HCT116 (cell line): ENCODE data around the gene LIG4. TPM values are rescaled to one million over a fixed set of nuclear protein-coding genes. Genes with fewer than 3 reads are reported as not detected.

Source experiments
- ATAC-seq: fragments of 200-7000 bp; cut with Tn5 transposase; 2 replicates; pipeline ENCODE4 v1.9.1; 2020; ENCODE audit warnings: mild to moderate bottlenecking, moderate library complexity
- BruUV-seq: library from RNA; stranded (reverse); fragments of 400-500 nt; replicated peaks from 2 replicates; lab custom pipeline; 2021; lab: Mats Ljungman, UMichigan
- CTCF ChIA-PET: fragments of 300-600 bp; sonication (Branson Sonifier 250); formaldehyde crosslinking; loops from one replicate; lab custom pipeline; 2021; ENCODE audit warnings: antibody characterized with exemption; lab: Charles Lee
- POLR2A ChIA-PET: fragments of 300-600, 350-600 bp; sonication (Branson Sonifier 250); formaldehyde crosslinking; loops from one replicate; lab custom pipeline; 2021; ENCODE audit warnings: antibody characterized with exemption; lab: Charles Lee
- RAD21 ChIA-PET, 2 experiments: fragments of 300-600 bp; sonication (Branson Sonifier 250); formaldehyde crosslinking; loops; one replicate each; lab custom pipeline; 2023; ENCODE audit warnings: low total read pairs in 2 of 2; ENCODE audit not compliant: uncharacterized antibody in 2 of 2, unreplicated experiment in 2 of 2, low non-redundant PET in 1 of 2; lab: Charles Lee
- DNase-seq: peaks from one replicate; pipeline ENCODE4 v3.0.0-alpha.2; 2010; ENCODE audit warnings: low read depth, low spot score
- H2AFZ ChIP-seq: fragments of 200-600 bp; shearing (Covaris generic), sonication (generic); 2 replicates; pipeline ENCODE4 v1.6.1; 2017; ENCODE audit warnings: low read depth, mixed run types, mixed read lengths, antibody characterized with exemption, low read length; ENCODE audit not compliant: poor library complexity, severe bottlenecking
- H3K27ac ChIP-seq: 2 replicates; pipeline ENCODE4 v1.5.1; 2012; ENCODE audit warnings: low read depth, low read length
- H3K27me3 ChIP-seq: fragments of 200-600 bp; sonication (generic); 2 replicates; pipeline ENCODE4 v1.6.1; 2016; ENCODE audit warnings: mixed run types, low read length, mixed read lengths; ENCODE audit not compliant: insufficient read depth
- H3K36me3 ChIP-seq, 2 experiments: fragments of 200-500 bp in 1 of 2; fragments of 200-600 bp in 1 of 2; sonication (Bioruptor generic) in 1 of 2; sonication (generic) in 1 of 2; 2 replicates each; pipeline versions ENCODE4 v1.5.1 to v1.6.1; 2014 to 2016; ENCODE audit warnings: low read length in 2 of 2, inconsistent platforms in 1 of 2, mixed read lengths in 1 of 2, mixed run types in 1 of 2; ENCODE audit not compliant: insufficient read depth in 2 of 2, control insufficient read depth in 1 of 2
- H3K4me1 ChIP-seq, 2 experiments: fragments of 200-600 bp in 1 of 2; sonication (generic) in 1 of 2; 2 replicates each; pipeline versions ENCODE4 v1.5.1 to v1.6.1; 2012 to 2017; ENCODE audit warnings: low read length in 2 of 2, inconsistent platforms in 1 of 2, mild to moderate bottlenecking in 1 of 2, mixed read lengths in 1 of 2, mixed run types in 1 of 2, moderate library complexity in 1 of 2; ENCODE audit not compliant: insufficient read depth in 2 of 2, control insufficient read depth in 1 of 2
- H3K4me2 ChIP-seq: fragments of 200-600 bp; sonication (generic); 2 replicates; pipeline ENCODE4 v1.6.1; 2017; ENCODE audit warnings: mixed run types, low read length, mixed read lengths
- H3K4me3 ChIP-seq, 2 experiments: fragments of 200-600 bp in 1 of 2; sonication (generic) in 1 of 2; replicated peaks in 1 of 2; 2 replicates each; pipeline ENCODE4 v1.5.1; 2011 to 2016; ENCODE audit warnings: low read length in 2 of 2, control low read depth in 1 of 2, low read depth in 1 of 2, mild to moderate bottlenecking in 1 of 2, mixed read lengths in 1 of 2, mixed run types in 1 of 2
- H3K79me2 ChIP-seq: fragments of 200-600 bp; sonication (generic); 2 replicates; pipeline ENCODE4 v1.6.1; 2017; ENCODE audit warnings: mild to moderate bottlenecking, mixed run types, low read length, moderate library complexity, mixed read lengths; ENCODE audit not compliant: insufficient read depth
- H3K9ac ChIP-seq: fragments of 200-600 bp; sonication (generic); 2 replicates; pipeline ENCODE4 v1.6.1; 2016; ENCODE audit warnings: low read length, mixed read lengths
- H3K9me2 ChIP-seq: fragments of 200-600 bp; sonication (generic), shearing (Covaris generic); 2 replicates; pipeline ENCODE4 v1.6.1; 2017; ENCODE audit warnings: mixed run types, mild to moderate bottlenecking, moderate library complexity; ENCODE audit not compliant: insufficient read depth
- H3K9me3 ChIP-seq, 2 experiments: fragments of 200-500 bp in 1 of 2; fragments of 200-600 bp in 1 of 2; sonication (Bioruptor generic) in 1 of 2; sonication (generic) in 1 of 2; 2 replicates each; pipeline ENCODE4 v1.6.1; 2014 to 2017; ENCODE audit warnings: low read length in 2 of 2, mixed read lengths in 2 of 2, inconsistent platforms in 1 of 2, low read depth in 1 of 2, mild to moderate bottlenecking in 1 of 2, mixed run types in 1 of 2, moderate library complexity in 1 of 2; ENCODE audit not compliant: control insufficient read depth in 1 of 2, insufficient read depth in 1 of 2
- H4K20me1 ChIP-seq: fragments of 200-600 bp; sonication (generic), shearing (Covaris generic); 2 replicates; pipeline ENCODE4 v1.6.1; 2017; ENCODE audit warnings: mixed run types, mild to moderate bottlenecking, moderate library complexity; ENCODE audit not compliant: insufficient read depth
- CBX3 ChIP-seq: IDR thresholded peaks from 2 replicates; pipeline ENCODE4 v1.6.1; 2012; ENCODE audit warnings: low read depth
- CEBPB ChIP-seq: IDR thresholded peaks from 2 replicates; pipeline ENCODE4 v1.6.1; 2012; ENCODE audit warnings: low read depth
- EGR1 ChIP-seq: IDR thresholded peaks from 2 replicates; pipeline ENCODE4 v1.6.1; 2012; ENCODE audit warnings: low read depth
- ELF1 ChIP-seq: IDR thresholded peaks from 2 replicates; pipeline ENCODE4 v1.6.1; 2012; ENCODE audit warnings: low read depth, borderline replicate concordance
- EZH2 ChIP-seq: fragments of 200-600 bp; sonication (generic); IDR thresholded peaks from 2 replicates; pipeline ENCODE4 v1.6.1; 2017; ENCODE audit warnings: antibody characterized with exemption, mixed run types
- JUND ChIP-seq: IDR thresholded peaks from 2 replicates; pipeline ENCODE4 v1.6.1; 2012
- POLR2AphosphoS5 ChIP-seq: IDR thresholded peaks from 2 replicates; pipeline ENCODE4 v1.6.1; 2011; ENCODE audit warnings: mild to moderate bottlenecking, low read depth, low read length, moderate library complexity
- SP1 ChIP-seq: IDR thresholded peaks from 2 replicates; pipeline ENCODE4 v1.6.1; 2012; ENCODE audit warnings: low read depth
- TCF7L2 ChIP-seq: IDR thresholded peaks from 2 replicates; pipeline ENCODE4 v1.7.0; 2011; ENCODE audit warnings: borderline replicate concordance, inconsistent platforms; ENCODE audit not compliant: insufficient read depth, insufficient read length; ENCODE audit errors: extremely low read depth
- YY1 ChIP-seq: IDR thresholded peaks from 2 replicates; pipeline ENCODE4 v1.6.1; 2011; ENCODE audit warnings: low read length, low read depth, moderate library complexity, mild to moderate bottlenecking; ENCODE audit not compliant: insufficient replicate concordance; ENCODE audit errors: extremely low read depth
- ZFX ChIP-seq: fragments of 450-650 bp; IDR thresholded peaks from 2 replicates; pipeline ENCODE4 v1.6.1; 2017
- intact Hi-C: fragments of 100-400 bp; cut with micrococcal nuclease; formaldehyde crosslinking; loops from 2 replicates; pipeline ENCODE4 v1.10.0; 2022
- total RNA-seq: library from RNA; stranded (reverse); gene quantifications from one replicate; pipeline ENCODE4 v1.2.1, GENCODE V29; 2021; ENCODE audit not compliant: unreplicated experiment
- TF ChIP-seq, protein P1 (sequence below): IDR thresholded peaks from 2 replicates; pipeline ENCODE4 v1.6.1; 2012
- TF ChIP-seq, protein P2 (sequence below): IDR thresholded peaks from 2 replicates; pipeline ENCODE4 v1.6.1; 2011; ENCODE audit warnings: mild to moderate bottlenecking, low read length, moderate library complexity; ENCODE audit not compliant: insufficient replicate concordance; ENCODE audit errors: extremely low read depth
- TF ChIP-seq, protein P3 (sequence below): IDR thresholded peaks from 2 replicates; pipeline ENCODE4 v1.6.1; 2012; ENCODE audit warnings: low read depth

Gene LIG4
- total RNA-seq, 1 experiment from 2014 or later = 7.4 TPM

DNA sequence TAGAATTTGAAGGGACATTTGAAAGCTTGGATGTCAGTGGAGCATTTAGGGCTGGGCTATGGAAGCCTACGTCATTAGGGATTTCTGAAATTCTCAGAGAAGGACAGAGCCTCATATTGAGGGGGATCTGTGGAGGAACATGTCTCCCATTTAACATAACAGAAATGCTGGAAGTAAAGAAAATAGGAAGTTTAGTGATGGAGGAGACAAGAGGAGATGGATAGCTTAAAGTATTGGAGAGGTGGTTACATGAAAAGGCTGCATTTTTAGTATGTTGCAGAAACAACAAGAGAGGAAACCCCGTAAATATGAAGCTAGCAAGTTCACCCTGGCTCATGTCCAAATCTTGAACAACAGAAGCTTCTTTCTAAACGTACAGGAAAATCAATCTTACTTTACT lies 24.4 kb downstream of the LIG4 start:
- Histone ChIP-seq H3K36me3 (no peaks in the 10 kb centered on the region), H2AFZ (no peak overlapping the region), H3K4me3 (no peak overlapping the region), H3K27me3 (peaks cover 5% of the 10 kb centered on the region; the same call in 1 of the 2 replicates), H3K9me3 (no peaks in the 10 kb centered on the region), H3K27ac (no peak overlapping the region), H3K79me2 (no peaks in the 10 kb centered on the region), H3K9me2 (no peaks in the 10 kb centered on the region), H3K4me2 (no peak overlapping the region), H4K20me1 (no peaks in the 10 kb centered on the region), H3K4me1 (no peaks in the 10 kb centered on the region), H3K9ac (no peak overlapping the region)
- CTCF ChIA-PET = no interaction called here
- intact Hi-C loops = no loop called here
- RAD21 ChIA-PET = no interaction called here
- DNase-seq (no peak), ATAC-seq (no peak)
- TF ChIP-seq ELF1 = no peak
- TF ChIP-seq, protein P1, sequence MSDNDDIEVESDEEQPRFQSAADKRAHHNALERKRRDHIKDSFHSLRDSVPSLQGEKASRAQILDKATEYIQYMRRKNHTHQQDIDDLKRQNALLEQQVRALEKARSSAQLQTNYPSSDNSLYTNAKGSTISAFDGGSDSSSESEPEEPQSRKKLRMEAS = no peak
- TF ChIP-seq EZH2 = no peak
- TF ChIP-seq YY1 = no peak
- TF ChIP-seq, protein P2, sequence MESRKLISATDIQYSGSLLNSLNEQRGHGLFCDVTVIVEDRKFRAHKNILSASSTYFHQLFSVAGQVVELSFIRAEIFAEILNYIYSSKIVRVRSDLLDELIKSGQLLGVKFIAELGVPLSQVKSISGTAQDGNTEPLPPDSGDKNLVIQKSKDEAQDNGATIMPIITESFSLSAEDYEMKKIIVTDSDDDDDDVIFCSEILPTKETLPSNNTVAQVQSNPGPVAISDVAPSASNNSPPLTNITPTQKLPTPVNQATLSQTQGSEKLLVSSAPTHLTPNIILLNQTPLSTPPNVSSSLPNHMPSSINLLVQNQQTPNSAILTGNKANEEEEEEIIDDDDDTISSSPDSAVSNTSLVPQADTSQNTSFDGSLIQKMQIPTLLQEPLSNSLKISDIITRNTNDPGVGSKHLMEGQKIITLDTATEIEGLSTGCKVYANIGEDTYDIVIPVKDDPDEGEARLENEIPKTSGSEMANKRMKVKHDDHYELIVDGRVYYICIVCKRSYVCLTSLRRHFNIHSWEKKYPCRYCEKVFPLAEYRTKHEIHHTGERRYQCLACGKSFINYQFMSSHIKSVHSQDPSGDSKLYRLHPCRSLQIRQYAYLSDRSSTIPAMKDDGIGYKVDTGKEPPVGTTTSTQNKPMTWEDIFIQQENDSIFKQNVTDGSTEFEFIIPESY = no peak
- no peak for TF ChIP-seq JUND
- no peak for TF ChIP-seq SP1
- TF ChIP-seq, protein P3, sequence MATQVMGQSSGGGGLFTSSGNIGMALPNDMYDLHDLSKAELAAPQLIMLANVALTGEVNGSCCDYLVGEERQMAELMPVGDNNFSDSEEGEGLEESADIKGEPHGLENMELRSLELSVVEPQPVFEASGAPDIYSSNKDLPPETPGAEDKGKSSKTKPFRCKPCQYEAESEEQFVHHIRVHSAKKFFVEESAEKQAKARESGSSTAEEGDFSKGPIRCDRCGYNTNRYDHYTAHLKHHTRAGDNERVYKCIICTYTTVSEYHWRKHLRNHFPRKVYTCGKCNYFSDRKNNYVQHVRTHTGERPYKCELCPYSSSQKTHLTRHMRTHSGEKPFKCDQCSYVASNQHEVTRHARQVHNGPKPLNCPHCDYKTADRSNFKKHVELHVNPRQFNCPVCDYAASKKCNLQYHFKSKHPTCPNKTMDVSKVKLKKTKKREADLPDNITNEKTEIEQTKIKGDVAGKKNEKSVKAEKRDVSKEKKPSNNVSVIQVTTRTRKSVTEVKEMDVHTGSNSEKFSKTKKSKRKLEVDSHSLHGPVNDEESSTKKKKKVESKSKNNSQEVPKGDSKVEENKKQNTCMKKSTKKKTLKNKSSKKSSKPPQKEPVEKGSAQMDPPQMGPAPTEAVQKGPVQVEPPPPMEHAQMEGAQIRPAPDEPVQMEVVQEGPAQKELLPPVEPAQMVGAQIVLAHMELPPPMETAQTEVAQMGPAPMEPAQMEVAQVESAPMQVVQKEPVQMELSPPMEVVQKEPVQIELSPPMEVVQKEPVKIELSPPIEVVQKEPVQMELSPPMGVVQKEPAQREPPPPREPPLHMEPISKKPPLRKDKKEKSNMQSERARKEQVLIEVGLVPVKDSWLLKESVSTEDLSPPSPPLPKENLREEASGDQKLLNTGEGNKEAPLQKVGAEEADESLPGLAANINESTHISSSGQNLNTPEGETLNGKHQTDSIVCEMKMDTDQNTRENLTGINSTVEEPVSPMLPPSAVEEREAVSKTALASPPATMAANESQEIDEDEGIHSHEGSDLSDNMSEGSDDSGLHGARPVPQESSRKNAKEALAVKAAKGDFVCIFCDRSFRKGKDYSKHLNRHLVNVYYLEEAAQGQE = no peak
- TF ChIP-seq EGR1 = no peak
- TF ChIP-seq POLR2AphosphoS5 = no peak
- TF ChIP-seq ZFX = no peak
- TF ChIP-seq CEBPB = no peak
- TF ChIP-seq TCF7L2 = no peak
- no peak for TF ChIP-seq CBX3
- POLR2A ChIA-PET = no interaction called here
- BruUV-seq = no TSS peak
